Panc1 (cell line): ENCODE results near the gene SUZ12. TPM values are rescaled to one million over a fixed set of nuclear protein-coding genes. Genes with fewer than 3 reads are reported as not detected.
"Not testable (repeated sequence)": the region's sequence is repeated elsewhere in the genome, so short reads cannot be mapped to it uniquely, and the experiment has no call there.

Experiments
- ATAC-seq: fragments of 200-7000 bp; cut with Tn5 transposase; 2 replicates; pipeline ENCODE4 v1.9.1; 2020; ENCODE audit warnings: mild to moderate bottlenecking, moderate library complexity
- BruUV-seq: library from RNA; stranded (reverse); fragments of 400-500 nt; replicated peaks from 2 replicates; lab custom pipeline; 2021; lab: Mats Ljungman, UMichigan
- CTCF ChIA-PET: fragments of 300-600 bp; sonication (Branson Sonifier 250); formaldehyde crosslinking; loops from one replicate; lab custom pipeline; 2022; ENCODE audit warnings: antibody characterized with exemption; lab: Charles Lee
- POLR2A ChIA-PET: fragments of 300-600 bp; sonication (Branson Sonifier 250); formaldehyde crosslinking; loops from one replicate; lab custom pipeline; 2022; ENCODE audit warnings: antibody characterized with exemption; lab: Charles Lee
- DNase-seq: peaks from one replicate; pipeline ENCODE4 v3.0.0-alpha.2; 2010; ENCODE audit warnings: low read depth, low spot score
- H3K27ac ChIP-seq: 2 replicates; pipeline ENCODE4 v1.5.1; 2011; ENCODE audit warnings: mild to moderate bottlenecking, low read length, inconsistent platforms
- H3K27me3 ChIP-seq: fragments of 200-500 bp; sonication (Bioruptor generic); 2 replicates; pipeline ENCODE4 v1.6.0; 2014; ENCODE audit warnings: low read length, inconsistent platforms; ENCODE audit not compliant: control insufficient read depth, insufficient read depth
- H3K36me3 ChIP-seq: fragments of 200-500 bp; sonication (Bioruptor generic); 2 replicates; pipeline ENCODE4 v1.5.1; 2014; ENCODE audit warnings: inconsistent platforms, mild to moderate bottlenecking, low read length, moderate library complexity; ENCODE audit not compliant: control insufficient read depth, insufficient read depth
- H3K4me1 ChIP-seq: 2 replicates; pipeline ENCODE4 v1.5.1; 2011; ENCODE audit warnings: inconsistent platforms, mild to moderate bottlenecking, low read length, moderate library complexity; ENCODE audit not compliant: control insufficient read depth, insufficient read depth
- H3K4me3 ChIP-seq, 2 experiments: 2 replicates each; pipeline ENCODE4 v1.5.1; 2011 to 2012; ENCODE audit warnings: low read depth in 2 of 2, low read length in 2 of 2, mild to moderate bottlenecking in 2 of 2, inconsistent platforms in 1 of 2, moderate library complexity in 1 of 2
- H3K9me3 ChIP-seq: fragments of 200-500 bp; sonication (Bioruptor generic); 2 replicates; pipeline ENCODE4 v1.5.1; 2014; ENCODE audit warnings: low read depth, mild to moderate bottlenecking, inconsistent platforms, low read length, moderate library complexity; ENCODE audit not compliant: control insufficient read depth, insufficient read depth
- CTCF ChIP-seq: fragments of 450-650 bp; IDR thresholded peaks from 2 replicates; pipeline ENCODE4 v1.5.1; 2017; ENCODE audit warnings: mild to moderate bottlenecking
- REST ChIP-seq, 2 experiments: IDR thresholded peaks; 2 replicates each; pipeline ENCODE4 v1.6.1; 2011 to 2012; ENCODE audit warnings: low read depth in 2 of 2, control low read depth in 1 of 2, low read length in 1 of 2, mild to moderate bottlenecking in 1 of 2, moderate library complexity in 1 of 2; ENCODE audit not compliant: insufficient read depth in 1 of 2
- in situ Hi-C: cut with HindIII; loops from 2 replicates; pipeline ENCODE4 v1.10.0; 2016; ENCODE audit warnings: low sequenced_read_pairs, low pct_unique_long_range_greater_than_20kb
- intact Hi-C: fragments of 100-400 bp; cut with micrococcal nuclease; formaldehyde crosslinking; loops from one replicate; pipeline ENCODE4 v1.10.0; 2022; ENCODE audit not compliant: unreplicated experiment
- total RNA-seq: library from RNA; stranded (reverse); gene quantifications from one replicate; pipeline ENCODE4 v1.2.1, GENCODE V29; 2021; ENCODE audit not compliant: unreplicated experiment

The SUZ12 gene
- total RNA-seq, 1 experiment from 2014 or later = 68.3 TPM

GRCh38 chr17:32033223-32033622 is 96.4 kb downstream of the SUZ12 start:
- Histone ChIP-seq H3K4me1 (no peaks in the 10 kb centered on the region), H3K4me3 (no peak overlapping the region), H3K36me3 (no peaks in the 10 kb centered on the region; the same call in 1 of the 2 replicates), H3K27ac (no peak overlapping the region), H3K27me3 (no peaks in the 10 kb centered on the region), H3K9me3 (no peaks in the 10 kb centered on the region)
- ChIA-PET CTCF (no interaction called here), POLR2A (no interaction called here)
- intact Hi-C loops (no loop called here), in situ Hi-C loops (no loop called here)
- TF ChIP-seq REST (IDR thresholded peaks at IDR 0.05; ENCODE audit: insufficient read depth in 1 of 2, low read depth in 2 of 2, low read length in 1 of 2) (no peak), CTCF (no peak)
- ATAC-seq (no peak), DNase-seq (no peak)
- no TSS peak for BruUV-seq

GRCh38 chr17:32033812-32034211 is 97.0 kb downstream of the SUZ12 start:
- DNase-seq, intact Hi-C loops, POLR2A ChIA-PET, BruUV-seq, H3K4me1 ChIP-seq, H3K27ac ChIP-seq, H3K9me3 ChIP-seq, ATAC-seq, H3K4me3 ChIP-seq, H3K27me3 ChIP-seq, CTCF ChIA-PET, H3K36me3 ChIP-seq, in situ Hi-C loops: not testable (repeated sequence)

GRCh38 chr17:32040246-32040645 is 103.4 kb downstream of the SUZ12 start:
- ATAC-seq, H3K27me3 ChIP-seq, POLR2A ChIA-PET, DNase-seq, intact Hi-C loops, BruUV-seq, H3K27ac ChIP-seq, CTCF ChIA-PET, in situ Hi-C loops, H3K9me3 ChIP-seq, H3K4me3 ChIP-seq, H3K4me1 ChIP-seq, H3K36me3 ChIP-seq: not testable (repeated sequence)

GRCh38 chr17:32041306-32041875 is 104.6 kb downstream of the SUZ12 start:
- POLR2A ChIA-PET, H3K36me3 ChIP-seq, DNase-seq, H3K27ac ChIP-seq, H3K27me3 ChIP-seq, in situ Hi-C loops, H3K9me3 ChIP-seq, intact Hi-C loops, H3K4me1 ChIP-seq, H3K4me3 ChIP-seq, CTCF ChIA-PET, BruUV-seq: not testable (repeated sequence)
- peak; percentile 39; the same call in 1 of the 2 replicates for ATAC-seq

- in situ Hi-C loops, DNase-seq, ATAC-seq, intact Hi-C loops, CTCF ChIA-PET, POLR2A ChIA-PET, BruUV-seq, H3K36me3 ChIP-seq, H3K9me3 ChIP-seq, H3K27me3 ChIP-seq, H3K4me3 ChIP-seq, H3K27ac ChIP-seq, H3K4me1 ChIP-seq: not testable (repeated sequence)
Observed at GRCh38 chr17:32042266-32042665, 105.5 kb downstream of the SUZ12 start.

GRCh38 chr17:32045611-32046010 is 108.8 kb downstream of the SUZ12 start:
- H3K4me1 ChIP-seq, H3K4me3 ChIP-seq, H3K27ac ChIP-seq, ATAC-seq, DNase-seq, in situ Hi-C loops, CTCF ChIA-PET, intact Hi-C loops, POLR2A ChIA-PET, H3K9me3 ChIP-seq, H3K27me3 ChIP-seq, H3K36me3 ChIP-seq, BruUV-seq: not testable (repeated sequence)
